ENCODE results near the gene TREML2. TPM values are rescaled to one million over a fixed set of nuclear protein-coding genes. Genes with fewer than 3 reads are reported as not detected.
A peak's percentile ranks its signal among the peaks of the same experiment; 100 is the strongest.

Gene TREML2
- total and polyA plus RNA-seq, 9 donors: 0.05 to 0.16 (median 0.11) TPM

GRCh38 chr6:41164551-41165120 is 36.3 kb downstream of the TREML2 start:
- Histone ChIP-seq H3K4me3 (ENCODE audit: low read length) (no peak overlapping the region), H3K9me3 (replicated peaks; ENCODE audit: control insufficient read depth, low read depth, low read length) (no peaks in the 10 kb centered on the region)
- no CpG with 5 or more reads among the region's 4 CpGs for WGBS (ENCODE audit: insufficient coverage)

GRCh38 chr6:41163419-41163717 is 37.6 kb downstream of the TREML2 start:
- no peak for DNase-seq
- Histone ChIP-seq H3K36me3 (ENCODE audit: control insufficient read depth, insufficient read depth, low read length) (no peaks in the 10 kb centered on the region), H3K4me3 (ENCODE audit: low read length) (no peak overlapping the region), H3K27me3 (ENCODE audit: control insufficient read depth, insufficient read depth, low read length) (peaks cover 2% of the 10 kb centered on the region), H3K4me1 (ENCODE audit: control insufficient read depth, insufficient read depth, low read length) (peaks cover 17% of the 10 kb centered on the region), H3K9me3 (replicated peaks; ENCODE audit: control insufficient read depth, low read depth, low read length) (no peaks in the 10 kb centered on the region), H3K27ac (ENCODE audit: low read length) (no peak overlapping the region)
- 67% methylated on average over 1 of the region's 1 CpG for WGBS (ENCODE audit: insufficient coverage)

More at GRCh38 chr6:41164551-41165120, 36.3 kb downstream of the TREML2 start:
- no peak for DNase-seq
- Histone ChIP-seq H3K27me3 (ENCODE audit: control insufficient read depth, insufficient read depth, low read length) (no peaks in the 10 kb centered on the region), H3K27ac (ENCODE audit: low read length) (no peak overlapping the region), H3K4me1 (ENCODE audit: control insufficient read depth, insufficient read depth, low read length) (peaks cover 6% of the 10 kb centered on the region), H3K36me3 (ENCODE audit: control insufficient read depth, insufficient read depth, low read length) (no peaks in the 10 kb centered on the region)

- H3K4me3 ChIP-seq (ENCODE audit: low read length): no peak within 1 kb of the TSS
- H3K9me3 ChIP-seq (replicated peaks; ENCODE audit: control insufficient read depth, low read depth, low read length): no peaks in the 10 kb centered on the region
- peaks cover 2% of the 10 kb centered on the region for H3K27me3 ChIP-seq (ENCODE audit: control insufficient read depth, insufficient read depth, low read length)
- H3K36me3 ChIP-seq (ENCODE audit: control insufficient read depth, insufficient read depth, low read length): no peaks in the 10 kb centered on the region
- H3K27ac ChIP-seq (ENCODE audit: low read length): no peak within 1 kb of the TSS
- 49% methylated on average over 5 of the region's 10 CpGs for WGBS (ENCODE audit: insufficient coverage)
- DNase-seq: no peak
- H3K4me1 ChIP-seq (ENCODE audit: control insufficient read depth, insufficient read depth, low read length): peaks cover 17% of the 10 kb centered on the region
Measured at GRCh38 chr6:41162687-41163418, 38.1 kb downstream of the TREML2 start, which contains the start of gene TREM2. Gene TREM2 (minus strand): TSS chr6:41163116. CDS start chr6:41163082, 34 bp downstream.

DNA sequence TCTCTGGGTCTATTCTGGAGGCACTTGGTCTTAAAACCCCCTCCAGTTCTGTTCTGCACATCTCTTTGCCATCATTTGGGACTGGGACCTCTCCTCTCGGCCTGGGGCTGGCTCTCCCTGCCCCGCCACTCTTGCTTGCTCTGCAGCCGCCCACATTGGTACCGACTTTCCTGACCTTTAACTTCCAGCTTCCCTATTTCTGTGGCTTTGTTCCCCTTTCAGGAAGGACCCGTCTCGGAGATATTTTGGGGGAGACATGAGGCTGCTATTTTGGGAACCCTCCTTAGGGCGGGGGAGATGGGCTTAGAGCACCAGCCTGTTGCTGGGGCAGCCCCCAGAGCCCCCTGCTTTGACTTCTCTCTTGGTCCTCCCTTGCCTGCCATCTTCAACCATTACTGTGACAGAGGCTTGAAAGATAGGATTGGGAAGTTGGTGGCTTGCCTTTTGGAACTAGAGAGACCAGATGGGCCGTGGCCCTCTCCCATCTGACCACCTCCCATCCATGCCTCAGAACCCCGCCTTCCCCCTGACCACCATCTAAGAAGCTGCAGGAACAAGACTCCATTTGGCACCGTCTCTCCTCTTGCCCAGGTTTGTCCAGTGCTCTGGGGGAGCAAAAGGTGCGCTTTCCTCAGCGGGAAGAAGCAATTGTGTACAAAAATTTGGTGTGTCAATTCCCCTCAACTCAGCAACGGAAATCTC is 38.9 kb downstream of the TREML2 start:
- H3K4me1 ChIP-seq (ENCODE audit: control insufficient read depth, insufficient read depth, low read length): peaks cover 17% of the 10 kb centered on the region
- H3K4me3 ChIP-seq (ENCODE audit: low read length): no peak overlapping the region
- H3K36me3 ChIP-seq (ENCODE audit: control insufficient read depth, insufficient read depth, low read length): no peaks in the 10 kb centered on the region
- no peak overlapping the region for H3K27ac ChIP-seq (ENCODE audit: low read length)
- DNase-seq: peak; percentile 22
- H3K9me3 ChIP-seq (replicated peaks; ENCODE audit: control insufficient read depth, low read depth, low read length): no peaks in the 10 kb centered on the region
- H3K27me3 ChIP-seq (ENCODE audit: control insufficient read depth, insufficient read depth, low read length): peaks cover 2% of the 10 kb centered on the region
- WGBS (ENCODE audit: insufficient coverage): 81% methylated on average over 4 of the region's 13 CpGs

- Histone ChIP-seq H3K27me3 (ENCODE audit: control insufficient read depth, insufficient read depth, low read length) (peaks cover 2% of the 10 kb centered on the region), H3K4me3 (ENCODE audit: low read length) (no peak overlapping the region), H3K36me3 (ENCODE audit: control insufficient read depth, insufficient read depth, low read length) (no peaks in the 10 kb centered on the region), H3K9me3 (replicated peaks; ENCODE audit: control insufficient read depth, low read depth, low read length) (no peaks in the 10 kb centered on the region), H3K4me1 (ENCODE audit: control insufficient read depth, insufficient read depth, low read length) (peaks cover 17% of the 10 kb centered on the region), H3K27ac (ENCODE audit: low read length) (no peak overlapping the region)
- 93% methylated on average over 3 of the region's 10 CpGs for WGBS (ENCODE audit: insufficient coverage)
- no peak for DNase-seq
Measured at GRCh38 chr6:41161380-41161779, 39.6 kb downstream of the TREML2 start.

DNA sequence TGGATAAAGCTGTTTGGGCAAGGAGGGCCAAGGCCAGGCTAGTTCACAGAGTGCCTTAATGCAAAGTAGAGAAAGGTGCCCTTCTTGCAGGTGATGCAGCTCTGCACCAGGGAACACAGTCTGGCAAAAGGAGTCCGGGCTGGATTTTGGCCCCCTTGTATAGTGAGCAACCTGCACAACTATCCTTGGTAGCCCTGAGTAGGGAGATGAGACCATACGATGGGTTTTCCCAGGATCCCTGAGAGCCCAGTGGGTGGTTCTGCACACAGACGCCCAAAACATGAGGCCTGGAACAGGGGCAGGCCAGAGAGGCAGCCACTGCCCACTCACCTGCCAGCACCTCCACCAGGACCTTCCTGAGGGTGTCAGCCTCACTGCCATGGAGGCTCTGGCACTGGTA is 40.0 kb downstream of the TREML2 start:
- peaks cover 17% of the 10 kb centered on the region for H3K4me1 ChIP-seq (ENCODE audit: control insufficient read depth, insufficient read depth, low read length)

DNA sequence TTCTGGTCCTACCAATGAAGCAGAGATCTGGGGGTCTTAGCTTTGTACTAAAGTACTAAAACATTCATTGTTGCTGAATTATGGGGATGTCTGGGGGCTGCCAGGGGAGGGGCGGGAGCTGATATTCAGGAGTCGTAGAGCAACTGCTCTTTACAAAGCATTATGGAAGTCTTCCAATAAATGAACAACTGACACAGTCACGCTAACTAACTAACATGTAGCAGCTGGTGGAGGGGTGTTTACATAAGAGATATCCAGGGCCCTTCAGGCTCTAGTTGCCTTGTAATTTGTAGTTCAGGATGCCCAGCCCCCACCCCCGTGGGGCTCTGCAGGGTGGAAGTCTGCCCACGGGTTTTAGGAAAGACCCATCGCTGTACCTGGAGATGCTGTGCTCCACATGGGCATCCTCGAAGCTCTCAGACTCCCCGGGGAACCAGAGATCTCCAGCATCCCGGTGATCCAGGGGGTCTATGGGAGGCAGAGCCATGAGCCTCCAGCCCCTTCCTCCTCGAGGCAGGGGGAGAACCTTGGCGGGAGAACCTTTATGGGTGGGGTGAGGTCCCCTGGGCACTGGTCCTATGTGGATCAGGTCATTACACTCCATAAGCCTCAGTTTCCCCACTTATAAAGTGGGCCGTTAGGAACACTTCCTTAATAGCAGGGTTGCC is 41.4 kb downstream of the TREML2 start:
- no peaks in the 10 kb centered on the region for H3K9me3 ChIP-seq (replicated peaks; ENCODE audit: control insufficient read depth, low read depth, low read length)
- H3K4me1 ChIP-seq (ENCODE audit: control insufficient read depth, insufficient read depth, low read length): peaks cover 17% of the 10 kb centered on the region
- peak; percentile 60 for DNase-seq
- no peak overlapping the region for H3K4me3 ChIP-seq (ENCODE audit: low read length)
- no peaks in the 10 kb centered on the region for H3K36me3 ChIP-seq (ENCODE audit: control insufficient read depth, insufficient read depth, low read length)
- peaks cover 2% of the 10 kb centered on the region for H3K27me3 ChIP-seq (ENCODE audit: control insufficient read depth, insufficient read depth, low read length)
- no peak overlapping the region for H3K27ac ChIP-seq (ENCODE audit: low read length)
- WGBS (ENCODE audit: insufficient coverage): 81% methylated on average over 7 of the region's 12 CpGs

More for the DNA sequence above, 40.0 kb downstream of the TREML2 start:
- Histone ChIP-seq H3K9me3 (replicated peaks; ENCODE audit: control insufficient read depth, low read depth, low read length) (no peaks in the 10 kb centered on the region), H3K36me3 (ENCODE audit: control insufficient read depth, insufficient read depth, low read length) (no peaks in the 10 kb centered on the region), H3K27ac (ENCODE audit: low read length) (no peak overlapping the region), H3K27me3 (ENCODE audit: control insufficient read depth, insufficient read depth, low read length) (peaks cover 2% of the 10 kb centered on the region), H3K4me3 (ENCODE audit: low read length) (no peak overlapping the region)
- WGBS (ENCODE audit: insufficient coverage): 67% methylated on average over 3 of the region's 3 CpGs
- DNase-seq: no peak

GRCh38 chr6:41157323-41157722 is 43.6 kb downstream of the TREML2 start:
- DNase-seq: peak; percentile 28
- Histone ChIP-seq H3K9me3 (replicated peaks; ENCODE audit: control insufficient read depth, low read depth, low read length) (no peaks in the 10 kb centered on the region), H3K4me3 (ENCODE audit: low read length) (no peak overlapping the region), H3K36me3 (ENCODE audit: control insufficient read depth, insufficient read depth, low read length) (no peaks in the 10 kb centered on the region), H3K27ac (ENCODE audit: low read length) (no peak overlapping the region), H3K4me1 (ENCODE audit: control insufficient read depth, insufficient read depth, low read length) (peaks cover 17% of the 10 kb centered on the region), H3K27me3 (ENCODE audit: control insufficient read depth, insufficient read depth, low read length) (peaks cover 2% of the 10 kb centered on the region)
- WGBS (ENCODE audit: insufficient coverage): 85% methylated on average over 4 of the region's 5 CpGs

DNA sequence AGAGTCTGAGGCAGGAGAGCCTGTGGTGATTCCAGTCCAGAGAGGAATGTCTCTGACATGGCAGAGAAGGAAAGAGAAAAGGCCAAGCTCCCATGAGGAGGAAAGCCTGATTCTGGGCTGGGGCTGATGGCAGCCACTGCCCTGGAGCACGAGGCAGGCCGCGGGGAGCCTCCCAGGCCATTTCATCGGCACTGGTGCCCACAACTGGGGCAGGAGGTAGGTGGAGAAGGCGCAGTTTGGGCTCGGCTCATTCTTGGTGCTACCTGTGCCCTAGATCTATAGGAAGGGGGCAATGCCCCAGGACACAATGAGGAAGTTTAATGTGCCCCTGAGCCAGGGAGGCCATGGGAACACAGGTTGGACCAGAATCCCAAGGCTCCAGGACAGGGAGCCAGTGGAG is 44.2 kb downstream of the TREML2 start:
- peaks cover 2% of the 10 kb centered on the region for H3K27me3 ChIP-seq (ENCODE audit: control insufficient read depth, insufficient read depth, low read length)
- no peaks in the 10 kb centered on the region for H3K36me3 ChIP-seq (ENCODE audit: control insufficient read depth, insufficient read depth, low read length)
- H3K4me3 ChIP-seq (ENCODE audit: low read length): no peak overlapping the region
- no peak for DNase-seq
- H3K4me1 ChIP-seq (ENCODE audit: control insufficient read depth, insufficient read depth, low read length): peaks cover 17% of the 10 kb centered on the region
- H3K9me3 ChIP-seq (replicated peaks; ENCODE audit: control insufficient read depth, low read depth, low read length): no peaks in the 10 kb centered on the region
- 91% methylated on average over 6 of the region's 6 CpGs for WGBS (ENCODE audit: insufficient coverage)
- H3K27ac ChIP-seq (ENCODE audit: low read length): no peak overlapping the region

GRCh38 chr6:41156001-41156400 is 44.9 kb downstream of the TREML2 start:
- Histone ChIP-seq H3K36me3 (ENCODE audit: control insufficient read depth, insufficient read depth, low read length) (no peaks in the 10 kb centered on the region), H3K4me1 (ENCODE audit: control insufficient read depth, insufficient read depth, low read length) (peaks cover 17% of the 10 kb centered on the region), H3K27ac (ENCODE audit: low read length) (no peak overlapping the region), H3K27me3 (ENCODE audit: control insufficient read depth, insufficient read depth, low read length) (peaks cover 2% of the 10 kb centered on the region), H3K9me3 (replicated peaks; ENCODE audit: control insufficient read depth, low read depth, low read length) (no peaks in the 10 kb centered on the region), H3K4me3 (ENCODE audit: low read length) (no peak overlapping the region)
- DNase-seq: no peak
- 90% methylated on average over 3 of the region's 4 CpGs for WGBS (ENCODE audit: insufficient coverage)
